Neural progenitor cell (in vitro differentiated cells): ENCODE results near the gene CD2AP.

Experiments
- CTCF ChIP-seq: fragments of 200-600 bp; sonication (generic); IDR thresholded peaks from 2 replicates; pipeline ENCODE4 v1.5.1; 2017; ENCODE audit warnings: antibody characterized with exemption, mild to moderate bottlenecking
- EZH2 ChIP-seq: fragments of 200-600 bp; sonication (generic); IDR thresholded peaks from 2 replicates; pipeline ENCODE4 v1.6.1; 2017; ENCODE audit warnings: antibody characterized with exemption, mild to moderate bottlenecking, moderate library complexity
- EZH2phosphoT487 ChIP-seq: fragments of 200-600 bp; sonication (generic); IDR thresholded peaks from 2 replicates; pipeline ENCODE4 v1.6.1; 2017; ENCODE audit warnings: antibody characterized with exemption

- no peak for TF ChIP-seq CTCF
- TF ChIP-seq EZH2, result no peak
- no peak for TF ChIP-seq EZH2phosphoT487
Observed at GRCh38 chr6:47646689-47647088, 169.1 kb downstream of the CD2AP start.
